ENCODE data around the gene TRAF4. TPM values are rescaled to one million over a fixed set of nuclear protein-coding genes. Genes with fewer than 3 reads are reported as not detected.

Gene TRAF4
- polyA plus RNA-seq, 1 experiment: 55.6 TPM

GRCh38 chr17:28710861-28711722 is 32.7 kb upstream of the TRAF4 start:
- ChIA-PET CTCF (interaction anchor here (1.0 to 3.7 kb wide), 5 partner anchors 9 to 39 kb away, joined by 3 to 17 read pairs (median 4); partner anchors contain the start of genes RPL23A and TLCD1), POLR2A (interaction anchor here (0.6 to 2.4 kb wide), 4 partner anchors 9 to 66 kb away, joined by 3 to 40 read pairs (median 4); partner anchors contain the start of genes BLTP2, RPL23A and SDF2)
- peak overlapping the region; percentile 56 for H3K4me3 ChIP-seq (ENCODE audit: low read depth, low read length)
- peaks cover 19% of the 10 kb centered on the region for H3K36me3 ChIP-seq (ENCODE audit: control insufficient read depth, insufficient read depth, low read length)
- H3K27me3 ChIP-seq (ENCODE audit: control insufficient read depth, insufficient read depth, low read length): no peaks in the 10 kb centered on the region
- TF ChIP-seq CTCF (IDR thresholded peaks at IDR 0.05; ENCODE audit: insufficient read depth, low read depth, low read length): no peak
- peak; percentile 49 for DNase-seq (ENCODE audit: low read depth)

GRCh38 chr17:28711723-28712031 is 32.1 kb upstream of the TRAF4 start, which contains the start of gene PROCA1:
Gene PROCA1, minus strand, starts transcription at chr17:28711888. Its CDS starts 228 bp downstream, at chr17:28711660.
- DNase-seq (ENCODE audit: low read depth): no peak
- peaks cover 19% of the 10 kb centered on the region for H3K36me3 ChIP-seq (ENCODE audit: control insufficient read depth, insufficient read depth, low read length)
- no peak for TF ChIP-seq CTCF (IDR thresholded peaks at IDR 0.05; ENCODE audit: insufficient read depth, low read depth, low read length)
- peak within 1 kb of the TSS; percentile 56 for H3K4me3 ChIP-seq (ENCODE audit: low read depth, low read length)
- H3K27me3 ChIP-seq (ENCODE audit: control insufficient read depth, insufficient read depth, low read length): no peaks in the 10 kb centered on the region
- CTCF ChIA-PET: interaction anchor here (1.0 to 3.7 kb wide), 4 partner anchors 8 to 15 kb away, joined by 3 to 17 read pairs (median 4); partner anchors contain the start of genes RPL23A and TLCD1
- POLR2A ChIA-PET: interaction anchor here (0.6 to 2.4 kb wide), 2 partner anchors 8 to 10 kb away, joined by 4 to 40 read pairs; partner anchors contain the start of gene RPL23A

GRCh38 chr17:28712032-28712704 is 31.6 kb upstream of the TRAF4 start:
- ChIA-PET POLR2A (interaction anchor here (2.4 kb wide), 1 partner anchor 7 kb away, joined by 40 read pairs; the partner anchor contains the start of gene RPL23A), CTCF (interaction anchor here (1.4 to 3.7 kb wide), 3 partner anchors 8 to 14 kb away, joined by 4 to 17 read pairs (median 4); partner anchors contain the start of genes RPL23A and TLCD1)
- peaks cover 19% of the 10 kb centered on the region for H3K36me3 ChIP-seq (ENCODE audit: control insufficient read depth, insufficient read depth, low read length)
- DNase-seq (ENCODE audit: low read depth): no peak
- TF ChIP-seq CTCF (IDR thresholded peaks at IDR 0.05; ENCODE audit: insufficient read depth, low read depth, low read length): no peak
- no peak overlapping the region; the same call in 1 of the 2 replicates for H3K4me3 ChIP-seq (ENCODE audit: low read depth, low read length)
- no peaks in the 10 kb centered on the region for H3K27me3 ChIP-seq (ENCODE audit: control insufficient read depth, insufficient read depth, low read length)

GRCh38 chr17:28712705-28713415 is 31.0 kb upstream of the TRAF4 start:
- TF ChIP-seq CTCF (IDR thresholded peaks at IDR 0.05; ENCODE audit: insufficient read depth, low read depth, low read length): no peak
- Histone ChIP-seq H3K4me3 (ENCODE audit: low read depth, low read length) (no peak overlapping the region), H3K27me3 (ENCODE audit: control insufficient read depth, insufficient read depth, low read length) (no peaks in the 10 kb centered on the region), H3K36me3 (ENCODE audit: control insufficient read depth, insufficient read depth, low read length) (peaks cover 19% of the 10 kb centered on the region)
- ChIA-PET CTCF (interaction anchor here (0.6 to 4.5 kb wide), 4 partner anchors 7 to 239 kb away, joined by 3 to 21 read pairs (median 10); partner anchors contain the start of genes RPL23A and TLCD1), POLR2A (interaction anchor here (0.6 kb wide), 1 partner anchor 34 kb away, joined by 4 read pairs; no protein-coding TSS in a partner anchor)
- DNase-seq (ENCODE audit: low read depth): no peak
